Fibroblast of the aortic adventitia (primary cell): ENCODE measurements around the gene EIF2D. TPM values are rescaled to one million over a fixed set of nuclear protein-coding genes. Genes with fewer than 3 reads are reported as not detected.
"Not testable (repeated sequence)": the region's sequence is repeated elsewhere in the genome, so short reads cannot be mapped to it uniquely, and the experiment has no call there.

Experiments
- DNase-seq: peaks from one replicate; pipeline ENCODE4 v3.0.0-alpha.2; 2010; ENCODE audit warnings: low read depth
- H3K4me3 ChIP-seq: 2 replicates; pipeline ENCODE4 v1.5.1; 2011; ENCODE audit warnings: low read depth, mild to moderate bottlenecking, control low read depth, low read length, moderate library complexity
- CTCF ChIP-seq: IDR thresholded peaks from 2 replicates; pipeline ENCODE4 v1.5.1; 2011; ENCODE audit warnings: mild to moderate bottlenecking, low read length, control low read depth, inconsistent platforms; ENCODE audit not compliant: insufficient read depth
- total RNA-seq: library from RNA; depleted of rRNA; stranded (reverse); fragments of >200 nt; gene quantifications from 2 replicates; pipeline ENCODE4 v1.2.3, GENCODE V29; 2012; ENCODE audit warnings: low replicate concordance

Gene EIF2D
- total RNA-seq, 1 donor, result 42.5 TPM

- H3K4me3 ChIP-seq, result no peak overlapping the region
- TF ChIP-seq CTCF, result no peak
These were observed 29.7 kb downstream of the EIF2D start for GRCh38 chr1:206582537-206582936.

GRCh38 chr1:206581571-206581981 lies 30.7 kb downstream of the EIF2D start:
- no peak overlapping the region for H3K4me3 ChIP-seq
- no peak for TF ChIP-seq CTCF
- no peak for DNase-seq

More at GRCh38 chr1:206582537-206582936, 29.7 kb downstream of the EIF2D start:
- no peak for DNase-seq

GRCh38 chr1:206581114-206581497 lies 31.2 kb downstream of the EIF2D start:
- DNase-seq, H3K4me3 ChIP-seq: not testable (repeated sequence)

- no peak overlapping the region for H3K4me3 ChIP-seq
- TF ChIP-seq CTCF, result no peak
- no peak for DNase-seq
These were observed 31.7 kb downstream of the EIF2D start for GRCh38 chr1:206580438-206581113.

- no peak for TF ChIP-seq CTCF
- peak; percentile 29 for DNase-seq
- no peak overlapping the region for H3K4me3 ChIP-seq
These were observed 32.4 kb downstream of the EIF2D start for GRCh38 chr1:206579747-206580437.

- H3K4me3 ChIP-seq, result no peak overlapping the region
- TF ChIP-seq CTCF, result no peak
- DNase-seq, result no peak
These were observed 33.3 kb downstream of the EIF2D start for GRCh38 chr1:206578978-206579374.

- no peak overlapping the region for H3K4me3 ChIP-seq
- no peak for TF ChIP-seq CTCF
- DNase-seq, result no peak
These were observed 33.9 kb downstream of the EIF2D start for GRCh38 chr1:206578068-206578977.
